Effector memory CD8-positive, alpha-beta T cell (primary cell): ENCODE data around the gene LUC7L2.
"Not testable (repeated sequence)": the region's sequence is repeated elsewhere in the genome, so short reads cannot be mapped to it uniquely, and the experiment has no call there.

Experiments used
- ATAC-seq: fragments of 150-1000 bp; cut with Tn5 transposase; replicated peaks from 2 replicates; pipeline ENCODE4 v1.10.0; 2021; ENCODE audit warnings: mild to moderate bottlenecking, moderate library complexity
- DNase-seq, 3 experiments: peaks; one replicate each; pipeline ENCODE4 v3.0.0; 2021
- H3K27ac Mint-ChIP-seq, 2 donors: one replicate each; pipeline ENCODE4 v1.8.0; 2022; ENCODE audit warnings: mild to moderate bottlenecking in 2 of 2, mixed read lengths in 2 of 2, moderate library complexity in 2 of 2
- H3K27me3 Mint-ChIP-seq, 2 donors: one replicate each; pipeline ENCODE4 v1.8.0; 2022; ENCODE audit warnings: mixed read lengths in 2 of 2
- H3K36me3 Mint-ChIP-seq: one replicate; pipeline ENCODE4 v1.8.0; 2022; ENCODE audit warnings: mild to moderate bottlenecking, moderate library complexity, mixed read lengths; ENCODE audit not compliant: insufficient read depth
- H3K4me1 Mint-ChIP-seq, 2 donors: one replicate each; pipeline ENCODE4 v1.8.0; 2022; ENCODE audit warnings: low read depth in 2 of 2, mixed read lengths in 2 of 2
- H3K4me3 Mint-ChIP-seq, 2 donors: one replicate each; pipeline ENCODE4 v1.8.0; 2022; ENCODE audit warnings: mild to moderate bottlenecking in 2 of 2, mixed read lengths in 2 of 2, moderate library complexity in 2 of 2
- H3K9me3 Mint-ChIP-seq, 2 donors: one replicate each; pipeline ENCODE4 v1.8.0; 2022; ENCODE audit warnings: mixed read lengths in 2 of 2

The LUC7L2 gene

DNA sequence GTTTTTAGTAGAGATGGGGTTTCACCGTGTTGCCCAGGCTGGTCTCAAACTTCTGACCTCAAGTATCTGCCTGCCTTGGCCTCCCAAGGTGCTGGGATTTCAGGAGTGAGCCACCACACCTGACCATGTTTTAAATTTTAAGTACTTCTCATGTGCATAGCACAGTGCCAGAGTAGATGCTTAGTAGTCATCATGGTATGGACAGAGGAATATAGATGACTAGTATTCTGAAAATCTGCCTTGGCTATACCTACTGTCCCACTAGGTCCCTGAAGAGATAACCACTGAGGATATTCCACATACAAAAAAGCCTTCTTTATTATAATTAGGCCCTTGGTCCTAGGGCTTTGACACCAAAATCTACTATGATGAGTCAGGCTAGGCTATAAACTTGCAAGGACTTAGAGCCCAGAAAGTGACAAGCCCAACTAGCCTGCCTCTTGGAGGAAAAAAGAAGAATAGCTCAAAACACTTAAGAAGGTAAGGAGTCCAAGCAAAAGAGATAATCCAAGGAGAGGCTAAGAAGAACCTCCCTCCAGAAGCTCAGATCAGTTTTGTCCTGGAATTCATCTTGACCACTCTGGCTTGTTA is 34.0 kb downstream of the LUC7L2 start:
- peaks cover 20 to 54% of the 10 kb centered on the region in 2 donors for H3K4me1 Mint-ChIP-seq

DNA sequence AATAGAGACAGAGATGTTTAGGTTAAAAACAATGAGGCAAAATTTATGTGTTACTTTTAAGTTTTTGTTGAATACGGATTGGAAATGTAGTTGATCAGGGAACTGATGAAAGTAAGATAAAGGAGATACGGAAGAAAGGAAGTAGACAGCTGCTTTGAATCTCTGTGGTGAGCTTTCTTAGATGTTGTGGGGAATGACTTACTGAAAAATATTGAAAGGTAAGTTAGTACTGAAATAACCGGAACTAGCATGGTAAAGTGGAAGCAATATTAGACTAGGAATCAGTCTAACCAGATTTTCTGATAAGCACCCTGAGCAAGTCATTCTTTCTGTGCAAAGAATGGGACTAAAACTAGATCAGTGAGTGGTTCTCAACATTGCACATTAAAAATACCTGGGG is 34.8 kb downstream of the LUC7L2 start:
- peaks cover 16 to 48% of the 10 kb centered on the region in 2 donors for H3K4me1 Mint-ChIP-seq

More for the DNA sequence above, 34.0 kb downstream of the LUC7L2 start:
- DNase-seq (no peak), ATAC-seq (no peak)
- peak overlapping the region; percentile 59 to 80 for H3K27ac Mint-ChIP-seq
- no peaks in the 10 kb centered on the region for H3K9me3 Mint-ChIP-seq
- H3K4me3 Mint-ChIP-seq: no peak overlapping the region
- no peaks in the 10 kb centered on the region for H3K27me3 Mint-ChIP-seq
- peaks cover 54% of the 10 kb centered on the region for H3K36me3 Mint-ChIP-seq

DNA sequence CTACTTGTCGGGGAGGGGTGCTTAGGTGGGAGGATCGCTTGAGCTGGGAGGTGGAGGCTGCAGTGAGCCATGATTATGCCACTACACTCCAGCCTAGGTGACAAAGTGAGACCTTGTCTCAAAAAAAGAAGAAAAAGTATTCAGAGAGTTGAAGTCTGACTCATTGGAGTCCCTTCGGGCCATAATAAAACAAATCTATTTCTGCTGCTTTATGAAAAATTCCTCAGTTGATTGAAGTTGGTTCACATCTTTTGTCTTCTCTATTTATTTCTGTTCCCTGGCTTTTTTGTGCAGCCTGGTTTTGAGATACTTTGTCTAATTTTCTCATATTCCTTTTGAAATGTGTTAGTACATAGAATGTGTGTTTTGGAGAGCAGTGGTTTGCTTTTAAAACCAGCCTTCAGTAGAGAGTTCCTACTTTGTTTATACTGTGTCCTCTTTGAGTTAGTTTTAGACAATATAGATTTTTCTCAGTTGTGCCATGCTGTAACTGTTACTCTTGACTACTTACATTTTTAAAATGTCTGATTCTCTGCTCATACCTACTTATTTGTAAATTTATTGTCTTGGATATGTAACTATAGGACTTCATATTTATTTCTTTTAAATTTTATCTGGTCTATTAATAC is 36.7 kb downstream of the LUC7L2 start:
- H3K27me3 Mint-ChIP-seq: no peaks in the 10 kb centered on the region
- no peaks in the 10 kb centered on the region for H3K9me3 Mint-ChIP-seq
- peaks cover 63% of the 10 kb centered on the region for H3K36me3 Mint-ChIP-seq
- no peak overlapping the region for H3K4me3 Mint-ChIP-seq
- DNase-seq: no peak
- peak overlapping the region; percentile 3 to 88 for H3K27ac Mint-ChIP-seq
- no peak for ATAC-seq
- peaks cover 16 to 39% of the 10 kb centered on the region in 2 donors for H3K4me1 Mint-ChIP-seq

More for the DNA sequence above, 34.8 kb downstream of the LUC7L2 start:
- Mint-ChIP-seq H3K4me3 (peak overlapping the region in 1 of 2 donors; percentile 5), H3K9me3 (no peaks in the 10 kb centered on the region), H3K36me3 (peaks cover 56% of the 10 kb centered on the region), H3K27ac (peak overlapping the region; percentile 3 to 9), H3K27me3 (no peaks in the 10 kb centered on the region)
- ATAC-seq (no peak), DNase-seq (no peak)

DNA sequence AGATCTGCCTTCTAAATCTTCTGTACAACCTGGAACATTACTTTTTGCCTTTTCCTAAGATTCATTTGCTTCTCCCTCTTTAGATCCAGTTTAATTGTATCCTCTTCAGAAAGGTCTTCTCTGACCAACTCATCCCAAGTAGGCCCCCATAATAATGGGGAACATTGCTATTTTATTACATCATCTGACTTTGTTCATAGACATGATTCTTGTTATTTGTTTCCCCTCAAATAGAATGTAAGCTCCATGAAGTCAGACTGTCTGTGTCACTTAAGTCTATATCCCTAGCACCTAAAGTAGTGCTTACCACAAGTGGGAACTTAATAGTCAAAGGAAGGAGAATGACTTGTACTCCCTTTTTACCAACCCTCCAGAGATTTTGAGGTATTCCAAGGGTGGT is 37.5 kb downstream of the LUC7L2 start:
- no peak overlapping the region for H3K4me3 Mint-ChIP-seq
- peaks cover 16 to 39% of the 10 kb centered on the region in 2 donors for H3K4me1 Mint-ChIP-seq
- no peaks in the 10 kb centered on the region for H3K9me3 Mint-ChIP-seq
- peak overlapping the region in 1 of 2 donors; percentile 14 for H3K27ac Mint-ChIP-seq
- no peak for ATAC-seq
- H3K36me3 Mint-ChIP-seq: peaks cover 64% of the 10 kb centered on the region
- no peak for DNase-seq
- H3K27me3 Mint-ChIP-seq: no peaks in the 10 kb centered on the region

DNA sequence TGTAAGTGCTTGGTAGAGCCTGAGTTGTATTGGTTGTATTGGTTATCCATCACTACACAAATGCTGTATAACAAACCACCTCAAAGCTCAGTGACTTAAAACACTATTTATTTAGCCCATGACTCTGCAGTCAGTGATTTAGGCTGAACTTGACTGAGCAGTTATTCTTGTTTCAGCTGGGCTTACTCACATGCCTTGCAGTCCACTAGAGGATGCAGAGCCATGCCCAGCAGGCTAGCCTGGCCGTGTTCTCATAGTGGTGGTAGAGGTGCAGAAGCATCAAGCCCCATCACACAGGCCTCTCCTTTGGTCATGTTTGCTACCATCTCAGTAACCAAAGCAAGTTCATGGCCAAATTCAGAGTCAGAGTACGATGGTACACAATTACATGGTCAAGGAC is 43.9 kb downstream of the LUC7L2 start:
- no peak overlapping the region for H3K4me3 Mint-ChIP-seq
- DNase-seq (no peak), ATAC-seq (no peak)
- H3K27me3 Mint-ChIP-seq: no peaks in the 10 kb centered on the region
- H3K9me3 Mint-ChIP-seq: no peaks in the 10 kb centered on the region
- H3K4me1 Mint-ChIP-seq: peaks cover 5 to 17% of the 10 kb centered on the region in 2 donors
- peak overlapping the region in 1 of 2 donors; percentile 79 for H3K27ac Mint-ChIP-seq
- peaks cover 100% of the 10 kb centered on the region for H3K36me3 Mint-ChIP-seq

DNA sequence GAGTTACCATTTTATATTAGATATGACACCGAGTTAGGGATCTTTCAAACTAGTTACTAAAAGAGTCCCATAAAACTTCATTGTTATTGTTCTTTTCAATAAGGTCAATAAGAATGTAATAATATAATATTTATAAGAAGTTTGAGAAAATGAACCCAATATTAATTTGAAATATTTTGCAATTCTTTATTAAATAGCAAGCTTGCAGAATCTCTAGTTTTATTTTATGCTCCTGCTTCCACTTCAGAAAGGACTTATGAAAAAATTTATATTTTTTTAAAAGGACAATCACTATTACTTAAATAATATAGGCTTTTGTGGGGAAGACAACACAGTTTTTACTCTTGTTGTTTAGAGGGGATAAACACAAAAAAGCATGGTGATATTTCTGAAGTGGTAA is 47.9 kb downstream of the LUC7L2 start:
- Mint-ChIP-seq H3K4me1 (peaks cover 5 to 16% of the 10 kb centered on the region in 2 donors), H3K9me3 (no peaks in the 10 kb centered on the region), H3K4me3 (no peak overlapping the region), H3K27ac (no peak overlapping the region), H3K36me3 (peaks cover 95% of the 10 kb centered on the region), H3K27me3 (no peaks in the 10 kb centered on the region)
- ATAC-seq (no peak), DNase-seq (no peak)

DNA sequence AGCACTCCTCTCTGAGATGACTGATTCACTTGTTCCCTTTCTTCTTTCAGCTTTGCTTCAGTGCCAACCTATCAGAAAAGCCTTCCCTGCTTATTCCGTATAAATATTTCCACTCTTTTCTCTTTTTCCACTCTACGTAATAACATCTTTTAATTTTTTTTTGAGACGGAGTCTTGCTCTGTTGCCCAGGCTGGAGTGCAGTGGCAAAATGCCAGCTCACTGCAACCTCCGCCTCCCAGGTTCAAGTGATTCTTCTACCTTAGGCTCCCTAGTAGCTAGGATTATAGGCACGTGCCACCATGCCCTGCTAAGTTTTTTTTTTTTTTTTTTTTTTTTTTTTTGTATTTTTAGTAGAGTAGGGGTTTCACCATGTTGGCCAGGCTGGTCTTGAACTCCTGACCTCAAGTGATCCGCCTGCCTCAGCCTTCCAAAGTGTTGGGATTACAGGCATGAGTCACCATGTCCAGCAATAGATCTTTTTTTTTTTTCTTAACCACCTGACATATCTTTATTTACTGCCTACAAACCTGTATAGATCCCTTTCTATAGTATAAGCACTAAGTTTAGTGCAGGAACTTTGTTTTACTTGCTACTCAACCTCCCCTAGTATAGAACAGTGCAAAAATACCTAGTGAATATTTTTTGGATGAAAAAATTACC is 55.2 kb downstream of the LUC7L2 start:
- not testable (repeated sequence) for H3K4me3 Mint-ChIP-seq, H3K27me3 Mint-ChIP-seq, H3K4me1 Mint-ChIP-seq, DNase-seq, ATAC-seq, H3K9me3 Mint-ChIP-seq
- Mint-ChIP-seq H3K27ac (peak overlapping the region in 1 of 2 donors; percentile 92), H3K36me3 (peaks cover 93% of the 10 kb centered on the region)

DNA sequence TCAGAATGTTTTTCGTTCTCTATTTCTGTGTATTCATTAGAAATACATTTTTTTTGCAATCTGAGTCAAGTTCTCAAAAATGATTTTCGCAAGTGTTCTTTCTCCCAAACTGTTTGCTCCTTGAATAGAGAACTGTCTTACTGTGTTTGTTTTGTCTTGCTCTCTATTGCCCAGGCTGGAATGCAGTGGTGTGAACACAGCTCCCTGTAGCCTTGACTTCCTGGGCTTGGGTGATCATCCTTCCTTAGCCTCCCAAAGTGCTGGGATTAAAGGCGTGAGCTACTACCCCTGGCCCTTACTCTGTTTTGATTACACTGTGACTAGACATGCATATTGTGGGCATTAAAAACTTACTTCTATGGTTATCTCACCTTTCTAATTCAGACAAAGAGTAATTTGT is 56.7 kb downstream of the LUC7L2 start:
- Mint-ChIP-seq H3K36me3 (peaks cover 92% of the 10 kb centered on the region), H3K27ac (no peak overlapping the region), H3K4me1 (peaks cover 0 to 9% of the 10 kb centered on the region in 2 donors), H3K9me3 (no peaks in the 10 kb centered on the region), H3K4me3 (no peak overlapping the region), H3K27me3 (no peaks in the 10 kb centered on the region)
- ATAC-seq: no peak
- DNase-seq: no peak

DNA sequence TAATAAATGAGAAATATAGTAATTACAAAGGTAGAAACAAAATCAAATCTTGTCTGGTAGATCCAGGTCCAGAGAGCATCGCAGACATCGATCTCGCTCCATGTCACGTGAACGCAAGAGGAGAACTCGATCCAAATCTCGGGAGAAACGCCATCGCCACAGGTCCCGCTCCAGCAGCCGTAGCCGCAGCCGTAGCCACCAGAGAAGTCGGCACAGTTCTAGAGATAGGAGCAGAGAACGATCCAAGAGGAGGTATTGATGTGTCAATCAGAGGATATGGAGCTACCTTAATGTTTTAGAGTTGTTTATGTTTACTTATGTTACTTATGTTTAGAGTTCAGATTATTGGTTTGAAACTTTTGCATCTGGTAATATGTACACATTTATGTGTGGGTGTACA is 57.8 kb downstream of the LUC7L2 start:
- H3K9me3 Mint-ChIP-seq: no peaks in the 10 kb centered on the region
- H3K27me3 Mint-ChIP-seq: no peaks in the 10 kb centered on the region
- H3K36me3 Mint-ChIP-seq: peaks cover 81% of the 10 kb centered on the region
- no peak overlapping the region for H3K4me3 Mint-ChIP-seq
- peaks cover 0 to 9% of the 10 kb centered on the region in 2 donors for H3K4me1 Mint-ChIP-seq
- H3K27ac Mint-ChIP-seq: no peak overlapping the region
- DNase-seq (no peak), ATAC-seq (no peak)

DNA sequence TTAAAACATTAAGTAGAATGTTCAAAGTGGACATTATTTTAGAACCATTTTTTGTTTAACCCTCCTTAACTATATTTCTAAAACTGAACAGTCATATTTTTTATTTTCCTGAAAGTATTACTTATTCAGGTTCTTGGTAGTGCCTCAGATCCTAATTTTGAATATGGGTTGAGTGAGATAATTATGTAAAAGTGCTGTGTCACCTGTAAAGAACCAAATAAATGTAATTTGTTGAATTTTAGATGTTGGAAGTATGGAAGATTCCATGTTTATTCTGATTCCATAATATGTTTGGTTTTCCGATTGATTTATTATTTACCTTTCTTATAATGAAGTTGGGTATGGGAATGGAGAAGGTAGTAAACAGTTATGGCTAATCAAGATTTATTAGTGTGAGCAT is 61.4 kb downstream of the LUC7L2 start:
- no peak for DNase-seq
- H3K36me3 Mint-ChIP-seq: peaks cover 76% of the 10 kb centered on the region
- no peaks in the 10 kb centered on the region for H3K27me3 Mint-ChIP-seq
- H3K4me3 Mint-ChIP-seq: no peak overlapping the region
- no peak for ATAC-seq
- peak overlapping the region in 1 of 2 donors; percentile 31 for H3K27ac Mint-ChIP-seq
- H3K4me1 Mint-ChIP-seq: no peaks in the 10 kb centered on the region
- no peaks in the 10 kb centered on the region for H3K9me3 Mint-ChIP-seq

DNA sequence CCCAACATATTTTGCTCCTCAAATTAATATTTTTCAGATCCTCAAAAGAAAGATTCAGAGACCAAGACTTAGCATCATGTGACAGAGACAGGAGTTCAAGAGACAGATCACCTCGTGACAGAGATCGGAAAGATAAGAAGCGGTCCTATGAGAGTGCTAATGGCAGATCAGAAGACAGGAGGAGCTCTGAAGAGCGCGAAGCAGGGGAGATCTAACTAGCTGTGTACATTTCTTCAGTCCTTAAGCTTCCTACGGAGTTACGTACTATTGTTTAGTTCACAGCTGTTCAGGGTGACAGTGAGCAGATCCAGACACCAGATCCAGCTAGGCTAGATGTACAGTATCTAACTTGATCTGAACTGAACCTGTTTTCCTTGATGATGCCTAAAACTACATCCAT is 62.4 kb downstream of the LUC7L2 start:
- H3K36me3 Mint-ChIP-seq: peaks cover 73% of the 10 kb centered on the region
- no peak overlapping the region for H3K27ac Mint-ChIP-seq

DNA sequence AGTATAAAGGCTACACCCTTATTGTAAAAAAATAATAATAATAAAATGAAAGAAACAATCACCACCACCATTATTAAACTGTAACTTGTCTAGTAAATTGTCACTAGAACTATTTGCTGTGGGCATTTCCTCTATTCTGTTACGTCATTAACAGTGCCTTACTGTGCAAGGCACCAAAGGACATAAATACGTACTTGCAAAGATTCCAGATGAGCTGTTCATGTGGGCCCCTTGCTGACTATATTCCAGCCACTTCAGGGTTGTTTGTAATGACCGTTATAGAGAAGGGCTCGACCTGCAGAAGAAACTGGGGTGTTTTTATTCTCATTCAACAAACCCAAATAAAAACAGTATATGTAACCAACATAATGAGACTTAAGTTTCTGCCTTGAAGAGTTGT is 63.4 kb downstream of the LUC7L2 start:
- ATAC-seq: no peak
- Mint-ChIP-seq H3K4me3 (no peak overlapping the region), H3K27me3 (no peaks in the 10 kb centered on the region), H3K4me1 (no peaks in the 10 kb centered on the region), H3K9me3 (no peaks in the 10 kb centered on the region), H3K27ac (no peak overlapping the region), H3K36me3 (peaks cover 64% of the 10 kb centered on the region)
- DNase-seq: no peak

More for the DNA sequence above, 62.4 kb downstream of the LUC7L2 start:
- ATAC-seq: no peak
- Mint-ChIP-seq H3K9me3 (no peaks in the 10 kb centered on the region), H3K4me1 (no peaks in the 10 kb centered on the region), H3K4me3 (no peak overlapping the region), H3K27me3 (no peaks in the 10 kb centered on the region)
- no peak for DNase-seq

DNA sequence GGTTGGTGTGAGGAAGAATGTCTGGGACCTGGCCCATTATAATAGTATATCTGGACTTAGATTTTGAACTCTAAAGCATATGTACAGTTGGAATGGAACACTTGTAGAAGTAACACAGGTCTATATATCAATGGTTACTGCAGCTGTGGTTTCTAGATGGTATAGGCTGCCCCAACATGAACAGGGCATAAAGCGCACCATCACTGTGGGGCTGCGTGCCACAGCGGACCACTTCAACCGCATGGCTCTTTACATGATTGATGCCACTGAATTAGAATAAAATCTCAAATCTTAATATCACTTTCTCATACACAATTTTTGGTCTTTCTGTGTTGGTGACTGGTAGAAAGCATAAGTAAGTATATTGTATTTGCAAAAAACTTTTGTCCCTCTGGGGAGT is 64.3 kb downstream of the LUC7L2 start:
- DNase-seq: no peak
- Mint-ChIP-seq H3K36me3 (peaks cover 56% of the 10 kb centered on the region), H3K27me3 (no peaks in the 10 kb centered on the region), H3K27ac (no peak overlapping the region), H3K4me3 (no peak overlapping the region), H3K9me3 (no peaks in the 10 kb centered on the region), H3K4me1 (no peaks in the 10 kb centered on the region)
- no peak for ATAC-seq

DNA sequence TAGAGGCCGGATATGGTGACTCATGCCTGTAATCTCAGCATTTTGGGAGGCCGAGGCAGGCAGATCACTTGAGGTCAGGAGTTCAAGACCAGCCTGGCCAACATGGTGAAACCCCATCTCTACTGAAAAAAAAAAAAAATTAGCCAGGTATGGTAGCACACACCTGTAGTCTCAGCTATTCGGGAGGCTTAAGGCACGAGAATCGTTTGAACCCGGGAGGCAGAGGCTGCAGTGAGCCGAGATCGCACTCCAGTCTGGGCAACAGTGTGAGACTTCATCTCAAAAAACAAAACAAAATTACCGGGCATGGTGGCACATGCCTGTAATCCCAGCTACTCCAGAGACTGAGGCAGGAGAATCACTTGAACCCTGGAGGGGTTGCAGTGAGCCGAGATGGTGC is 66.0 kb downstream of the LUC7L2 start:
- peaks cover 44% of the 10 kb centered on the region for H3K36me3 Mint-ChIP-seq
- not testable (repeated sequence) for H3K9me3 Mint-ChIP-seq, H3K4me1 Mint-ChIP-seq, H3K4me3 Mint-ChIP-seq, H3K27me3 Mint-ChIP-seq, DNase-seq, ATAC-seq
- H3K27ac Mint-ChIP-seq: peak overlapping the region in 1 of 2 donors; percentile 35
